HFFc6 (cell line): ENCODE data around the gene CFAP90. TPM values are rescaled to one million over a fixed set of nuclear protein-coding genes. Genes with fewer than 3 reads are reported as not detected.

Source experiments
- DNase-seq: peaks from one replicate; pipeline ENCODE4 v3.0.0-alpha.2; 2018
- H3K27ac Mint-ChIP-seq: 2 replicates; pipeline ENCODE4 v1.8.0; 2020; ENCODE audit warnings: mild to moderate bottlenecking, mixed read lengths
- H3K27me3 Mint-ChIP-seq: 2 replicates; pipeline ENCODE4 v1.8.0; 2021; ENCODE audit warnings: mild to moderate bottlenecking, moderate library complexity, mixed read lengths; ENCODE audit not compliant: insufficient read depth
- H3K36me3 Mint-ChIP-seq: 2 replicates; pipeline ENCODE4 v1.8.0; 2021; ENCODE audit warnings: low read depth, mixed read lengths
- H3K4me1 Mint-ChIP-seq: 2 replicates; pipeline ENCODE4 v1.8.0; 2020; ENCODE audit warnings: low read depth, mixed read lengths
- H3K4me3 Mint-ChIP-seq: 2 replicates; pipeline ENCODE4 v1.8.0; 2020; ENCODE audit warnings: mild to moderate bottlenecking, moderate library complexity, mixed read lengths
- H3K9me3 Mint-ChIP-seq: 2 replicates; pipeline ENCODE4 v1.8.0; 2020; ENCODE audit warnings: mild to moderate bottlenecking, mixed read lengths
- CTCF ChIP-seq: fragments of 200-600 bp; sonication (generic); IDR thresholded peaks from 2 replicates; pipeline ENCODE4 v1.5.0; 2021; ENCODE audit warnings: antibody characterized with exemption, mild to moderate bottlenecking
- total RNA-seq, 6 experiments: library from RNA; stranded (reverse); fragmentation: NEBNext Ultra II Directional; extraction: Animal tissue kit (Norgen Biotek cat#: 25700); gene quantifications; 2 replicates in 1 of 6; 3 replicates in 5 of 6; pipeline ENCODE4 v1.2.3, GENCODE V29; 2021

The CFAP90 gene
- total RNA-seq, 6 experiments from 2014 or later = not detected

DNA sequence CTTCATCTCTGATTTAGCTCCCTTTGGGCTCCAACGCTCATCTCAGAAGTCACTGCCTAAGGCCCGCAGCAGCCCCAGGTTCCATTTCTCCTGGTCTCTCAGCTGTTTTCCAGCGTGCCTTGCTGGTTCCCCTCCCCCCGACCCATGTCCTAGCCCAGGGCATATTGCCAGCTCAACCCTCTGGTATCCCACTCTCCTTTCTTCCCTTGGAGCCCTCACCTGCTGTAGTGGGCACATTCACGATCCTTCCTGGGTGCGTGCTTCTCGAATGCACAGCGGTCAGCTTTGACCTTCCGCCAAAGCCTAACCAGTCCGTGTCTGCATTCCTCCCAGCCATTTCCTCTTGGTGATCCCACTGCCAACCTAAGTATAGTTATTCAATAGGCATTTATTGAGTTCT lies 36.1 kb downstream of the CFAP90 start:
- Mint-ChIP-seq H3K27ac (no peak overlapping the region), H3K27me3 (peaks cover 5% of the 10 kb centered on the region; the same call in 1 of the 2 replicates), H3K9me3 (no peaks in the 10 kb centered on the region), H3K36me3 (no peaks in the 10 kb centered on the region), H3K4me3 (no peak overlapping the region), H3K4me1 (no peaks in the 10 kb centered on the region; the same call in 1 of the 2 replicates)
- no peak for TF ChIP-seq CTCF
- DNase-seq = no peak

DNA sequence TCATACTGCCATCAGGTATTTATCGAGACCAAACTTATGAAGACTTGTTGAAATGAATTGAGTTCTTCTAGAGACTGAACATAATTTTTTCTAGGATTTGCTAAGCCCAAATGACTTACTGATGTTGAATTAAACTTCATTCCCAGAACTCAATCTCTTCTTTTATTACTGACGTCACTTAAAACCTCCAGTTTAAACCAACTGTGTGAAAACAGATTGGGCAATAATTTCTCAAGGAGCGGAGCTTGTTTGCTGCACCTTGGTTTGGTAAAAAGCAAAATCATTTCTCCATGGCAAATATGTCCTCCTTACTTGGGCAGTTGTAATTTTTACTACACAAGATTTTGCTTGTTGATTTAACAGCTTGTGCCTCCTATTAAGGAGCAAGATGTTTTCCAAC lies 37.4 kb downstream of the CFAP90 start:
- TF ChIP-seq CTCF = no peak
- Mint-ChIP-seq H3K27me3 (peaks cover 5% of the 10 kb centered on the region; the same call in 1 of the 2 replicates), H3K27ac (no peak overlapping the region), H3K4me1 (no peaks in the 10 kb centered on the region; the same call in 1 of the 2 replicates), H3K4me3 (no peak overlapping the region), H3K9me3 (no peaks in the 10 kb centered on the region; the same call in 1 of the 2 replicates), H3K36me3 (no peaks in the 10 kb centered on the region)
- DNase-seq = no peak

DNA sequence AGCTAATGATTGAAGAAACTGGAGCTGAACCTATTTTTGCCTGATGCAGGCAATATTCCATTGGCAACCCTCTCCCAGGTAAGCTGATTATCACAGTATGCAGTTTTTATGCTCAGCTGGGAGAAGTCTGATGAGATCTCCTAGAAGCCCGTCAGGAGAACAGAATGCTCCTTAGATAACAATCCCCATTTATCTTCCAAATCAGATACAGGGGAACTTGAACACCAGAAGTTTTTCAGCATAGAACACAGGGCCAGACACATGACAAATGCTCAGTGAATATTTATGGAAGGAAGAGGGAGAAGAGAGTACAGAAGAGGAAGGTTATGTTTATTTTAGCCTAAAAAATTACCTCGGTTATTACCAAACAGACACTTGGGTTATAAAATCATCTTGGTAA lies 37.9 kb downstream of the CFAP90 start:
- no peaks in the 10 kb centered on the region; the same call in 1 of the 2 replicates for H3K9me3 Mint-ChIP-seq
- DNase-seq = no peak
- TF ChIP-seq CTCF = no peak
- no peak overlapping the region for H3K27ac Mint-ChIP-seq
- no peaks in the 10 kb centered on the region; the same call in 1 of the 2 replicates for H3K4me1 Mint-ChIP-seq
- H3K27me3 Mint-ChIP-seq = peaks cover 5% of the 10 kb centered on the region; the same call in 1 of the 2 replicates
- no peak overlapping the region for H3K4me3 Mint-ChIP-seq
- H3K36me3 Mint-ChIP-seq = no peaks in the 10 kb centered on the region

GRCh38 chr5:7811715-7812114 lies 39.2 kb downstream of the CFAP90 start:
- Mint-ChIP-seq H3K27ac (no peak overlapping the region), H3K9me3 (no peaks in the 10 kb centered on the region; the same call in 1 of the 2 replicates), H3K4me3 (no peak overlapping the region), H3K27me3 (peaks cover 5% of the 10 kb centered on the region; the same call in 1 of the 2 replicates), H3K4me1 (no peaks in the 10 kb centered on the region; the same call in 1 of the 2 replicates), H3K36me3 (no peaks in the 10 kb centered on the region)
- TF ChIP-seq CTCF = no peak
- DNase-seq = no peak

DNA sequence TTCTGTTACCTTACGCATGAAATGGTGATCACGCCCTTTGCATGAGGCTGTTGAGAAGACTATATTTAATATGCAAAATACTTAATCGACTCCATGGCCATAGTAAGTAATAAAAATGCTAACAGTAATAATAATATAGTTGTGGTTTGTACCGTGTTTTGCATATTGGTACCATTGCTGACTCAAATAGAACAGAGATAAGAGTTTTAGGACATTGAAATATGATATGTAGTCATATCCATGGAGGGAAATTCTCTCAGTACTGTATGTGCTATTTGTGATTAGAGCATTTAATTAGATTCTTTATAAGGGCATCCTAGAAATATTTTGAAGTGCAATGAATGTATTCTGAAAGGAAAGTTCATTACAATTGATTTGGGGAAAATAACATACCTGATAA lies 41.9 kb downstream of the CFAP90 start:
- no peak overlapping the region for H3K4me3 Mint-ChIP-seq
- TF ChIP-seq CTCF = no peak
- no peaks in the 10 kb centered on the region; the same call in 1 of the 2 replicates for H3K9me3 Mint-ChIP-seq
- H3K36me3 Mint-ChIP-seq = no peaks in the 10 kb centered on the region
- H3K4me1 Mint-ChIP-seq = no peaks in the 10 kb centered on the region
- H3K27ac Mint-ChIP-seq = no peak overlapping the region
- no peak for DNase-seq
- H3K27me3 Mint-ChIP-seq = no peaks in the 10 kb centered on the region
